Adrenal gland (tissue), 12 donors: ENCODE measurements around the gene KLHL29. TPM values are rescaled to one million over a fixed set of nuclear protein-coding genes. Genes with fewer than 3 reads are reported as not detected.

Experiments used
- DNase-seq, 7 donors: peaks; one replicate each; pipeline ENCODE4 v3.0.0-alpha.2; 2019 to 2020
- H3K27ac ChIP-seq, 5 donors: fragments of 200-600 bp; sonication (generic) in 4 of 5; 1 replicate in 3 of 5; 2 replicates in 2 of 5; pipeline versions ENCODE4 v1.5.1 to v1.8.0; 2016 to 2020; ENCODE audit warnings: mild to moderate bottlenecking in 1 of 5
- H3K27me3 ChIP-seq: fragments of 200-600 bp; 2 replicates; pipeline ENCODE4 v1.8.0; 2021
- H3K36me3 ChIP-seq, 2 donors: fragments of 200-600 bp; replicated peaks in 1 of 2; 1 replicate in 1 of 2; 2 replicates in 1 of 2; pipeline versions ENCODE4 v1.5.1 to v1.8.0; 2018 to 2022
- H3K4me1 ChIP-seq, 2 donors: fragments of 200-600 bp; replicated peaks in 1 of 2; 1 replicate in 1 of 2; 2 replicates in 1 of 2; pipeline versions ENCODE4 v1.5.1 to v1.8.0; 2018 to 2021
- H3K4me3 ChIP-seq, 4 donors: fragments of 200-600 bp; sonication (generic) in 3 of 4; one replicate each; pipeline ENCODE4 v1.5.1; 2016 to 2018
- H3K9me3 ChIP-seq, 3 donors: fragments of 200-600 bp; sonication (generic) in 1 of 3; replicated peaks in 1 of 3; 1 replicate in 2 of 3; 2 replicates in 1 of 3; pipeline versions ENCODE4 v1.5.1 to v1.8.0; 2016 to 2021
- CTCF ChIP-seq, 6 experiments: fragments of 450-650 bp in 4 of 6; fragments of 200-600 bp in 2 of 6; sonication (generic) in 1 of 6; IDR thresholded peaks; 1 replicate in 5 of 6; 2 replicates in 1 of 6; pipeline versions ENCODE4 v1.5.1 to v1.8.0; 2016 to 2021; ENCODE audit warnings: antibody characterized with exemption in 6 of 6, mild to moderate bottlenecking in 2 of 6, moderate library complexity in 1 of 6
- POLR2A ChIP-seq, 2 donors: fragments of 450-650 bp; IDR thresholded peaks; one replicate each; pipeline ENCODE4 v1.6.1; 2017; ENCODE audit warnings: antibody characterized with exemption in 2 of 2, mild to moderate bottlenecking in 2 of 2, moderate library complexity in 1 of 2
- WGBS, 4 donors: extraction: QIAGEN DNeasy Blood & Tissue Kit in 2 of 4; methylation state at CpG; one replicate each; pipeline versions ENCODE4 v1.1.5 to v1.1.7; 2013 to 2017; 5-methylcytosine and 5-hydroxymethylcytosine counted together
- intact Hi-C, 2 donors: fragments of 100-400 bp; cut with DNase I; formaldehyde crosslinking; loops; one replicate each; pipeline versions ENCODE4 v1.14.1 to v1.15.0; 2022 to 2023
- polyA plus RNA-seq, 3 donors: library from polyadenylated mRNA; stranded (reverse); fragments of 200-250 nt in 2 of 3; fragments of 350-450 nt in 1 of 3; fragmentation: Illumina TruSeq in 1 of 3; extraction: RNeasy Lipid Tissue Mini Kit (QIAGEN cat#74804) in 1 of 3; gene quantifications; one replicate each; pipeline ENCODE4 v1.2.3, GENCODE V29; 2013 to 2014
- total RNA-seq, 9 donors: library from RNA; depleted of rRNA in 4 of 9; stranded (reverse); fragments of >200 nt in 4 of 9; fragments of 120-200 nt in 1 of 9; fragmentation: NEBNext Ultra II Directional in 1 of 9; extraction: Animal tissue kit (Norgen Biotek cat#: 25700) in 1 of 9; gene quantifications; one replicate each; pipeline versions ENCODE4 v1.1.0 to v1.2.4, GENCODE V29; 2013 to 2023
- donor health status: healthy with polysubstance abuse.
- donor health status: Bipolar disorder and iron deficiency.
- donor health status: DM: yes; HTN: yes; CAD: no.
- donor health status: DM: no; HTN: no; CAD: no.
- donor health status: DM: no; HTN: no; CAD: no.
- donor health status: DM: yes; HTN: yes; CAD: no.

Gene KLHL29
- total and polyA plus RNA-seq, 12 donors, result 1.9 to 24.5 (median 15.7) TPM

- Histone ChIP-seq H3K4me1 (peaks cover 6 to 50% of the 10 kb centered on the region in 2 donors), H3K9me3 (no peaks in the 10 kb centered on the region), H3K4me3 (no peak overlapping the region), H3K27ac (peak overlapping the region in 2 of 5 donors; percentile 70 to 76), H3K36me3 (no peaks in the 10 kb centered on the region), H3K27me3 (no peaks in the 10 kb centered on the region)
- TF ChIP-seq CTCF (IDR thresholded peaks at IDR 0.05) (no peak), POLR2A (IDR thresholded peaks at IDR 0.05) (no peak)
- DNase-seq, result peak in 2 of 7 donors; percentile 25 to 82
- intact Hi-C loops, result no loop called here
- WGBS, 4 donors, result 60 to 64% (median 62%) methylated on average over 8 to 9 of the region's 9 CpGs
Observed at GRCh38 chr2:23452853-23453420, 68.0 kb downstream of the KLHL29 start.

GRCh38 chr2:23453432-23453831, 68.5 kb downstream of the KLHL29 start:
- no peaks in the 10 kb centered on the region for H3K36me3 ChIP-seq
- peak in 2 of 7 donors; percentile 20 to 49 for DNase-seq
- intact Hi-C loops, result no loop called here
- no peaks in the 10 kb centered on the region for H3K27me3 ChIP-seq
- no peaks in the 10 kb centered on the region for H3K9me3 ChIP-seq
- WGBS, 4 donors, result 20 to 46% (median 37%) methylated on average over 8 of the region's 8 CpGs
- H3K4me3 ChIP-seq, result no peak overlapping the region
- no peak for TF ChIP-seq POLR2A (IDR thresholded peaks at IDR 0.05)
- no peak for TF ChIP-seq CTCF (IDR thresholded peaks at IDR 0.05)
- peak overlapping the region in 2 of 5 donors; percentile 70 to 76 for H3K27ac ChIP-seq
- peaks cover 6 to 45% of the 10 kb centered on the region in 2 donors for H3K4me1 ChIP-seq

- TF ChIP-seq CTCF (IDR thresholded peaks at IDR 0.05) (no peak), POLR2A (IDR thresholded peaks at IDR 0.05) (no peak)
- peaks cover 6 to 42% of the 10 kb centered on the region in 2 donors for H3K4me1 ChIP-seq
- H3K27me3 ChIP-seq, result no peaks in the 10 kb centered on the region
- H3K36me3 ChIP-seq, result no peaks in the 10 kb centered on the region
- H3K27ac ChIP-seq, result peak overlapping the region in 2 of 5 donors; percentile 65 to 76
- no peaks in the 10 kb centered on the region for H3K9me3 ChIP-seq
- peak in 3 of 7 donors; percentile 20 to 49 (median 22) for DNase-seq
- intact Hi-C loops, result no loop called here
- 50 to 62% (median 56%) methylated on average over 10 of the region's 10 CpGs for WGBS, 4 donors
- no peak overlapping the region for H3K4me3 ChIP-seq
Observed at GRCh38 chr2:23453836-23454460, 69.0 kb downstream of the KLHL29 start.

- Histone ChIP-seq H3K4me1 (peaks cover 6 to 36% of the 10 kb centered on the region in 2 donors), H3K36me3 (no peaks in the 10 kb centered on the region), H3K27ac (peak overlapping the region in 1 of 5 donors; percentile 76), H3K9me3 (no peaks in the 10 kb centered on the region), H3K27me3 (no peaks in the 10 kb centered on the region), H3K4me3 (no peak overlapping the region)
- DNase-seq, result peak in 3 of 7 donors; percentile 13 to 51 (median 19)
- intact Hi-C loops, result no loop called here
- TF ChIP-seq CTCF (IDR thresholded peaks at IDR 0.05), result no peak
- WGBS, 4 donors, result 65 to 76% (median 69%) methylated on average over 11 of the region's 11 CpGs
Observed at GRCh38 chr2:23454501-23455120, 69.6 kb downstream of the KLHL29 start.
